ENCODE data around the gene NPR2. TPM values are rescaled to one million over a fixed set of nuclear protein-coding genes. Genes with fewer than 3 reads are reported as not detected.

NPR2 gene
- total RNA-seq, 1 donor = 16.6 TPM

DNA sequence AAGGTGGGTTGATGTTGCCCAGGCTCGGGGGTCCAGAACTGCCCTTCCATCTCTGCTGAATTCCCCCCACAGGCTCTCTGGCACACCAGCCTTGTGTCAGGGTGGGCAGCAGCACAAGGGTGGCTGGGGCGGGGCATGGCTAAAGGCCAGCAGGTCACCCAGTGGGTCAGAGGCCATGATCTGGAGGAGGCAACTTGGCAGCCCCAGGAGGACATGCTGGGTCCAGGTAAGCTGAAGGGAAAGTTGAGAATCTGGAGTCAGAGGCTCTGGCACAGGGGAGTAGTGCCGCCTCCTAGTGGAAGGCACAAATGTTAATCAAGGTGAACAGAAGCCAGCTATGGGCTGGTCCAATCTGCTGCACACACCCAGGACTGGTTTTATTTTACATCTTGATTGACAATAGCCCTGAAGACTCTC, 43.8 kb downstream of the NPR2 start:
- no peak overlapping the region for H3K27ac ChIP-seq (ENCODE audit: low read depth, low read length)
- no peaks in the 10 kb centered on the region for H4K20me1 ChIP-seq (ENCODE audit: insufficient read depth, low read length)
- no peak overlapping the region for H2AFZ ChIP-seq (ENCODE audit: low read length)
- H3K4me3 ChIP-seq (ENCODE audit: insufficient read depth, low read length) = no peak overlapping the region
- H3K4me1 ChIP-seq (ENCODE audit: insufficient read depth, low read length) = peaks cover 11% of the 10 kb centered on the region
- H3K79me2 ChIP-seq (ENCODE audit: insufficient read depth, low read length) = peaks cover under 1% of the 10 kb centered on the region
- no peaks in the 10 kb centered on the region for H3K27me3 ChIP-seq (ENCODE audit: insufficient read depth, low read length)
- H3K36me3 ChIP-seq (ENCODE audit: insufficient read depth, low read length) = no peaks in the 10 kb centered on the region
- H3K4me2 ChIP-seq (ENCODE audit: insufficient read depth, low read length) = no peak overlapping the region
- H3K9me3 ChIP-seq (ENCODE audit: low read depth, low read length) = no peaks in the 10 kb centered on the region
- DNase-seq (ENCODE audit: insufficient read length, low spot score, missing footprints) = no peak
- TF ChIP-seq, protein P1, sequence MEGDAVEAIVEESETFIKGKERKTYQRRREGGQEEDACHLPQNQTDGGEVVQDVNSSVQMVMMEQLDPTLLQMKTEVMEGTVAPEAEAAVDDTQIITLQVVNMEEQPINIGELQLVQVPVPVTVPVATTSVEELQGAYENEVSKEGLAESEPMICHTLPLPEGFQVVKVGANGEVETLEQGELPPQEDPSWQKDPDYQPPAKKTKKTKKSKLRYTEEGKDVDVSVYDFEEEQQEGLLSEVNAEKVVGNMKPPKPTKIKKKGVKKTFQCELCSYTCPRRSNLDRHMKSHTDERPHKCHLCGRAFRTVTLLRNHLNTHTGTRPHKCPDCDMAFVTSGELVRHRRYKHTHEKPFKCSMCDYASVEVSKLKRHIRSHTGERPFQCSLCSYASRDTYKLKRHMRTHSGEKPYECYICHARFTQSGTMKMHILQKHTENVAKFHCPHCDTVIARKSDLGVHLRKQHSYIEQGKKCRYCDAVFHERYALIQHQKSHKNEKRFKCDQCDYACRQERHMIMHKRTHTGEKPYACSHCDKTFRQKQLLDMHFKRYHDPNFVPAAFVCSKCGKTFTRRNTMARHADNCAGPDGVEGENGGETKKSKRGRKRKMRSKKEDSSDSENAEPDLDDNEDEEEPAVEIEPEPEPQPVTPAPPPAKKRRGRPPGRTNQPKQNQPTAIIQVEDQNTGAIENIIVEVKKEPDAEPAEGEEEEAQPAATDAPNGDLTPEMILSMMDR (IDR thresholded peaks at IDR 0.05; ENCODE audit: extremely low read depth, low read depth, low read length) = peak; percentile 28

DNA sequence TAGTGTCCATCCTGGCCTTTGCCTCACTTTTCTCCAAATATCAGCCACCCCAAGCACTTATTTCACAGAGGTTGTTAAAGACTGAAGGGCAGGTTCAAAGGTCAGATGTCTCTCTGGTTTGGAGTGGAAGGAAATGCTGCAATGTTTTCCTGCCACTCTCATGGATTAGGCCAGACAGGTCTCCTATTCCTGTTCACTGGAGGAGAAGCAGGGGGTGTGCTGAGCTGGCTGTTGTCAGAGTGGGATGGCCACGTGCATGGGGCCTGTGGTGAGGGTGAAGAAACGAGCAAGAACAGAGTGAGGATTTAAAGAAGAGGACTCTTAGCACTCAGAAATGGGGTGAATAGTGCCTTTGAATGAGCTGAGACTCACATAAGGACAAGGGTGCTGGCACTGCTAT, 44.4 kb downstream of the NPR2 start:
- Histone ChIP-seq H3K4me2 (ENCODE audit: insufficient read depth, low read length) (no peak overlapping the region), H4K20me1 (ENCODE audit: insufficient read depth, low read length) (no peaks in the 10 kb centered on the region), H2AFZ (ENCODE audit: low read length) (no peak overlapping the region), H3K79me2 (ENCODE audit: insufficient read depth, low read length) (no peaks in the 10 kb centered on the region), H3K36me3 (ENCODE audit: insufficient read depth, low read length) (no peaks in the 10 kb centered on the region), H3K4me1 (ENCODE audit: insufficient read depth, low read length) (peaks cover 11% of the 10 kb centered on the region), H3K27ac (ENCODE audit: low read depth, low read length) (no peak overlapping the region), H3K9me3 (ENCODE audit: low read depth, low read length) (no peaks in the 10 kb centered on the region), H3K4me3 (ENCODE audit: insufficient read depth, low read length) (no peak overlapping the region), H3K27me3 (ENCODE audit: insufficient read depth, low read length) (no peaks in the 10 kb centered on the region)
- DNase-seq (ENCODE audit: insufficient read length, low spot score, missing footprints) = no peak
- TF ChIP-seq, protein P1 (IDR thresholded peaks at IDR 0.05; ENCODE audit: extremely low read depth, low read depth, low read length) = no peak

DNA sequence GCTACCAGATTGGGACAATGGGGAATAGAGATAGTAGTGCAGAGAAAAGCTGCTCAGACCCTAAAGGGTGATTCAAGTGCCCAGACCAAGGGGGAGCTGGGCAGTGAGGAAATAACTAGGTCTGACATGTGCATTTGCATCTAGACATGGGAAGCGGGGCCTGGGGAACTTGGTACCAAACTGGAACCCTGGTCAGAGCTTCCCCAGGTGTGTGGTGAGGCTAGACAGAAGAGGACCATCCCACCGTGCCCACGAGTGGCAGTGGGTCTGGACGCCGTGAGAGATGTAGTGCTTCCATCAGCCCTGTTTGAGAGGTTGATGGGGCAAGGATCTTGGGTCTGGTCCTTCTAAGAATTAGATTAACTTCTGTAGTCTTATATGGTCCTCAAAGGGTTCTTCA, 45.2 kb downstream of the NPR2 start:
- Histone ChIP-seq H3K79me2 (ENCODE audit: insufficient read depth, low read length) (no peaks in the 10 kb centered on the region), H3K4me1 (ENCODE audit: insufficient read depth, low read length) (peaks cover 11% of the 10 kb centered on the region), H3K9me3 (ENCODE audit: low read depth, low read length) (no peaks in the 10 kb centered on the region), H2AFZ (ENCODE audit: low read length) (no peak overlapping the region), H3K27ac (ENCODE audit: low read depth, low read length) (no peak overlapping the region), H3K4me3 (ENCODE audit: insufficient read depth, low read length) (no peak overlapping the region), H3K27me3 (ENCODE audit: insufficient read depth, low read length) (no peaks in the 10 kb centered on the region), H3K4me2 (ENCODE audit: insufficient read depth, low read length) (no peak overlapping the region), H3K36me3 (ENCODE audit: insufficient read depth, low read length) (no peaks in the 10 kb centered on the region), H4K20me1 (ENCODE audit: insufficient read depth, low read length) (no peaks in the 10 kb centered on the region)
- TF ChIP-seq, protein P1 (IDR thresholded peaks at IDR 0.05; ENCODE audit: extremely low read depth, low read depth, low read length) = no peak
- DNase-seq (ENCODE audit: insufficient read length, low spot score, missing footprints) = no peak

DNA sequence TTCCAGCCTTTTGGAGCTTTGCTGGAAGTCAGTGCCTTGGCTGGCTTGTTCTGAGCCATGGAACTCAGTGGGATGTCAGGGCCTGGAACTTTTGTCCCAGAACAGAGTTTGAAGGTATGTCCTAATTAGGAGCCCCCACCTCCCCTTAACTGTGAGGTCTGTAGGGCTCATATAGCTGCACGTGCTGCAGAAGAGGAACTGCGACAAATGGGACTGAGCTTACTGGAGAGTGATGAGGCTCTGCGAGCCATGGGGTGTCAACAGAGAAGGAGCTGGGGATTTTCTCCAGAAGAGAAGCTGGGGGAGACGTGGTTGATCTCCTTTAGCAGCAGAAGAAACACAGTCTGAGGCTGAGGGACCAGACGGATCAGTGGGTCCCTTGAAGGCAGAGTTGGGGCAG, 48.5 kb downstream of the NPR2 start:
- Histone ChIP-seq H3K36me3 (ENCODE audit: insufficient read depth, low read length) (no peaks in the 10 kb centered on the region), H4K20me1 (ENCODE audit: insufficient read depth, low read length) (no peaks in the 10 kb centered on the region), H3K9me3 (ENCODE audit: low read depth, low read length) (no peaks in the 10 kb centered on the region), H2AFZ (ENCODE audit: low read length) (no peak overlapping the region), H3K4me1 (ENCODE audit: insufficient read depth, low read length) (peaks cover 10% of the 10 kb centered on the region), H3K4me2 (ENCODE audit: insufficient read depth, low read length) (no peak overlapping the region), H3K27me3 (ENCODE audit: insufficient read depth, low read length) (no peaks in the 10 kb centered on the region), H3K27ac (ENCODE audit: low read depth, low read length) (no peak overlapping the region), H3K4me3 (ENCODE audit: insufficient read depth, low read length) (no peak overlapping the region), H3K79me2 (ENCODE audit: insufficient read depth, low read length) (no peaks in the 10 kb centered on the region)
- TF ChIP-seq, protein P1 (IDR thresholded peaks at IDR 0.05; ENCODE audit: extremely low read depth, low read depth, low read length) = no peak
- DNase-seq (ENCODE audit: insufficient read length, low spot score, missing footprints) = no peak
